Activated T-cell treated with anti-CD3 and anti-CD28 coated beads for 48 hours (primary cell): ENCODE results near the gene CAMK2D.
"Not testable (repeated sequence)": the region's sequence is repeated elsewhere in the genome, so short reads cannot be mapped to it uniquely, and the experiment has no call there.

Source experiments
- DNase-seq: peaks from one replicate; pipeline ENCODE4 v3.0.0-alpha.2; 2020; ENCODE audit warnings: low read depth

The CAMK2D gene

DNA sequence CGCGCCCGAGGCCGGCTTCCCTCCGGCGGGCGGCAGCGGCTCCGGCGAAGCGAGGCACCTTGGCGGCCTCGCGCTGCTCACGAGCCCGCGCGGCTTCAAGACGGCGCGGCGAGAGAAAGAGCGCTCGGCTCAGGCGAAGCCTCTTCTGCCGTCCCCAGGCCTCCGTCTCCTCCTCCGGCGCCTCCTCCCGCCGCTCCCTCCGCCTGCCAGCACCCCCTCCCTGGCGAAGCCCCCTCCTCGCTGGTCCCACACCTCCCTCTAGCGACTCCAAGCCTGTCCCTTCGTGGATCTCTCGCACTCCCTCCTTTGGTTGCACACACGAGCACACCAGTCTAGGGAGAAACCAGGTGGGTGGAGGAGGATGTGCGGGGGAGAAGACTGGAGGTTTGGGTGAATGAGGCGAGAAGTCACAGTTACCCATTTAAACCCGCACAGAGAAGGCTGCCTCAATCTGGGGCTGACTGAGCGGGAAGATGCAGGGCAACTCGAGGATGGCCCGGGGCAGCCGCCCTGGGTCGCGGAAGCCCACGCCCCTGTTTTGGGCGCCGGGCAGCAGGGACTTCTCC, at the start of gene CAMK2D:
Gene CAMK2D (minus strand): TSS at position 119 of the 566 bp plus-strand sequence. CDS start 670 bp downstream, outside the sequence.
- peak; percentile 78 for DNase-seq

DNA sequence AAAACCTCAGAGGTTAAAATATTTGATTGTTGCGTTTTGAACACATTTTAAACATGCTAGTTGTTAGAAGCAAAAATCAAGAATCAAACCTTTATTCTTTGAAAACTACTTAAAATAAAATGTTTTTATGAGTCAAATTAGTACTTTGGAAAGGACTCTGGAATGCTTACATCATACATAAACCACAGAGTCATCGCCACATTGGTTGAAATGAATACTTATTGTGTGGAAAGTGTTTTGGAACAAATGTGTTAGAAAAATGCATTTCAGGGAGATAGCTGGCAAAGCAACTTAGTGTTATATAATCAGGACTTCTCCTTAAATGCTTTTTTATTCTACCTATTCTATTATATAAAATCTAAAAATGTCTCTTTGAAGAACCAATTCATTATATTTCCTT, 49.4 kb upstream of the CAMK2D start:
- DNase-seq: no peak

DNA sequence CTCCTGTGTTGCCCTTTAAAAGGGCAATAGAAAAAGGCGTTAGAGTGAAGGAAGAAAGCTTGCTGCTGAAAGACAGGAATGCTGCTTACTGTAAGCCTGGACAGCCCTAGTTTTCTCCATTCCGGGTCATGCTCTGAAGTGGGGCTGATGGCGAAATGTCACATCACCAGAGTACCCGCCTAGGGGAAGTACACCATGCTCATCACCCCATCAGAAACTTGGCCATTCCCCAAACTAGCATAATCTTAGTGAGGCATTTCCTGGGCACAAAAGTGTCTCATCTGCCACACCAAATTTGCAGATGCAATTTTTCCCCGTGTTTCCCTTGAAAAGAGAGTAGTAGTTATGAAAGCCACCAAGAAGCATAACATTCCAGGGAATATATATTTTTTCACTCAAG, 47.8 kb upstream of the CAMK2D start:
- DNase-seq: no peak

DNA sequence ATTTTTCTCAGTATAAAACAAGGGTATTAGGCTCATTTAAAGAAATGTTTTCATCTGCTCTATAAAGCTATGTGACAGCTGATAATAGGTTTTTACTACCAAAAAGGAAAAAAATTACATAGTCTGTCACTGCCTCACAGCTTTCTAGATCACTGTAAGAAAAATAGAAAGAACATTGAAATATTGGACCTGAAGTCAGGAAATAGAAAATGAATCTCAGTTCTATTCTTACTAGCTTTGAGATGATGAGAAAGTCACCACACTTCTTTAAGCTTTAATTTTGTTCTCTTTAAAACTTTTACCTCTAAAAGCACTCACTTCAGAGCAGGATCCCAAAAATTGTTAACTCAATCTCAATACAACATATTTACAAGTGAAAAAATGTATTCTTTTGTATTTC, 45.3 kb upstream of the CAMK2D start:
- no peak for DNase-seq

DNA sequence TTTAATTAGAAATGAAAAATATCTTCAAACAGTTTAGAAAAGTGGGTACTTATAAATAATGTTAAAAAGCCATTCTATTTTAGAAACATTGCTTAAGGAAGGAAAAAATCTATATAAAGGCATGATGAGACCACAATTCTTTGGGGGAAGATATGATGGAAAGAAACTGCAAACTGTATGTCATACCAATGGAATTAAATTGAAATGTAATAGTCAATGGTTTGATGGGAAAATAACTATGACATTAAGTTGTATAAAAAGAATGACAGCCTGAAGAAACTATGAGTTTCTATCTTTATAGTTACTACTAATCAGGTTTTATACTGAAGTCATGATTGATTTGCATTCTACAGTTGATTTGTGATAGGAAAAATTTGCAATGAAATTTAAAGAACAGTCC, 40.3 kb upstream of the CAMK2D start:
- no peak for DNase-seq

DNA sequence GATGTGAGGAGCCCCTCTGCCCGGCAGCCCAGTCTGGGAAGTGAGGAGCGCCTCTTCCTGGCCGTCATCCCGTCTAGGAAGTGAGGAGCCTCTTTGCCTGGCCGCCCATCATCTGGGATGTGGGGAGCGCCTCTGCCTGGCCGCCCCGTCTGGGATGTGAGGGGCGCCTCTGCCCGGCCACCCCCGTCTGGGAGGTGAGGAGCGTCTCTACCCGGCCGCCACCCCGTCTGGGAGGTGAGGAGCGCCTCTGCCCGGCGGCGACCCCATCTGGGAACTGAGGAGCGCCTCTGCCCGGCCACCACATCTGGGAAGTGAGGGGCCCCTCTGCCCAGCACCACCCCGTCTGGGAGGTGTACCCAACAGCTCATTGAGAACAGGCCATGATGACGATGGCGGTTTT, 34.8 kb upstream of the CAMK2D start:
- not testable (repeated sequence) for DNase-seq

DNA sequence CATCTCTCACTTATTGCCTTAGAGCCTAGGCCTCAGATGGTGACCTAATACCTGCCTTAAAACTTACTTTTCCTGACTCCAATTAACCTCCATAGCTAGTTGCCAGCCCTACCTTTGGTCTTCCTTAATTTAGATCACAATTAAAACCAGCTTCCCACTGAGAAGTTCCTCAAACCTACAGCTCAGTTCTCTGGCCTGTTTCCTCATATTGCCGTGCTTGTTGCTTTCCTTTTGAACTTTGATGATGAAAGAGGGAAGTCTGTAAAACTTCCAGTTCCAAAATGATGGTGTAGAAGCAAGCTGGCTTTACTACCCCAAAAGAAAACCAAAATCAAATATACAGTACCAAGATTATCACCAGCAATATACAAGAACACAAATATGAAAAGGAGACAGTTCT, 28.9 kb upstream of the CAMK2D start:
- no peak for DNase-seq

DNA sequence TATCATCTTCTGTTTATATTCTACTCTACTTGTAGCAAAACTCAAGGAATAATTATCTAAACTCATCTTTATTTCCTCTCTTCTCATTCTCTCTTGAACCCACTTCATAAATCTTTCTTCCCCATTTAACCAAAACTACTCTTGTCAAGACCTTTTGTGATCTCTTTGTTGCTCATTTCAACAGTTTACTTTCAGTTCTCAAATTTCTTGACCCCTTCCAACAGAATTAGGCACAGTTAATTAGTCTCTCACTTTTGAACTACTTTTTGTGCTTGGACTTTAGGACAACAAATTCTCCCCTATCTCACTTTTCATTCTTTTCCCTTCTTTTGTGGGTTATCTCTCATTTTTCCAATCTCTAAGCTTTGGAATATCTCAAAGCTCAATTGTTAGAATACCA, 27.4 kb upstream of the CAMK2D start:
- no peak for DNase-seq

DNA sequence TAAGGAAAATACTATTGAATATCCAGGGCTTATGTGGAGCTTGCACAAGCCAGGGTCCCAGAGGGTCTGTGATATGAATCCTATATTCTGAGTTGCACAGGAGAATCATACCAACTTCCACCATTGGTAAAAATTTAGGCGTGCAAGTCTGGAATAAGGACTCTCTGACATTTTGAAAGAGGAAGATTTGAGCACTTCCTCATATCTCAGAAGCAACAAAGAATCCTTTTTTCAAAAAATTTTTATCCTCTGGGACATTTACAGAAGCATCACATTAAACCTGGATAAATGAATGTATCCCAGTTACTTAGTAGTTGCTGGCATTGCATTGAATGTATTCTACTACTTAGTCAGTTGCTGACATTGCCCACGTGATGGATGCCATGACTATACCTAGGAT, 24.2 kb upstream of the CAMK2D start:
- DNase-seq: no peak

DNA sequence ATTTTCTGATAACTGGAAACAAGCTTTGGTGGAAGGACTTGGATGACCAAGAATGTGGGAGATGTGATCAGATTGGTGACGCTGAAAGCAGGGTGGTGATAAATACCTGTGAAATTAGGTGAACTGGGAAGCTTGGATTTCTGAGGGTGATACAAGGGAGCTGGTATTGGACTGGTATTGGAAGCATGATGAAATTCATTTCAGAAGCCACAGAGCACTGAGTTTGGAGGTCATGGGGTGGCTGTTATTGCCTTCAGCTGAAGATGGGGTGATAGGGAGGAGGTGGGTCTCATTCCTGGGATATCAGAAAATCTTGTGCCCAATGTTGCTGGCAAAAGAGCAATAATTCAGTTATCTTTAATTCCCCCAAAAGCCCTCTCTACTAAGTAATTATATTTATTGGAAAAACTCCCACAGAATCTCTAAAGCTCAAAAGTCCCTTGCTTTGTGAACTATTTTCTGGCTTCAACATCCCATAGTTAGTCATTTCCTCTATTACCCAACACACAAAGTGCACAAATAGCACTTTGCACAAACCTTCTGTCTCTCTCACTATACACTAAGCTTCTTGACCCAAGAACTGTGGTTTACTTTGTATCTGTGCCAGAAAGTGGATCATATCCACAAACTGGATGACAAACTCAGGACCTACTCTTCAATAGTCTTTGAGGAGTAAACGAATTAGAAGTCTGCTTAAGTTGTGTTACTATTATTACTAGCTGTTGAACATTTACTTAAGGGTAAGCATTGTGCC, 23.1 kb upstream of the CAMK2D start:
- no peak for DNase-seq

DNA sequence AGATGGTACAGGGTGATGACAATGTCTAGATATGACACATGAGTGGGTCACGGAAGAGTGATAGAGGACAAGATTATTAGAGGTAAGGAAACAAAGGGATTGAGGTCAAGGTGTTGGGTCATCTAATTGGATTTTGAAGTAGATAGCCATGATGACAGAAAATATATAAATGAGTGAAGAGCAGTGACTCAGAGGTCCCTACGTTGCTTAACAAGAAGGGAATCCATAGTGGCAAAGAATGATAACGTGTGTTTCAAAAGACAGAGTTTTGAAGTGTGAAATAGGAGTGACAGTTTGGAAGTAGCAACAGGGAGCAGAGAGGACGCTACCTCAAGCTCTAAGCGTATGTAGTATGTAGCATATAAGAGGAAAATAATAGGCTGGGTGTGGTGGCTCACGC, 22.2 kb upstream of the CAMK2D start:
- no peak for DNase-seq

DNA sequence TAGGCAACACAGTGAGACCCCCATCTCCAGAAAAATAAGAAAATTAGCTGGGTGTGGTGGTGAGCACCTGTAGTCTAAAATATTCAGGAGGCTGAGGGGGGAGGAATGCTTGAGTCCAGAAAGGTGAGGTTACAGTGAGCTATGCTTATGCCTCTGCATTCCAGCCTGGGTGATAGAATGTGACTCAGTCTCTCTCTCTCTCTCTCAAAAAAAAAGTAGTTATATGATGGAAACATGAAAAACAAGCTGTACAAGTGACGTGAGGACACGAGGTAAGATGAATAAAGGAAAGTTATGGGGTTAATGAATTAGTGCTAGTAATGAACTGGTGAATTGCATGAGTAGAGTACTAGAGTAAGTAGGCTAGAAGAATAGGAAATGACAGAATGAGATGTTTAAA, 21.8 kb upstream of the CAMK2D start:
- no peak for DNase-seq

DNA sequence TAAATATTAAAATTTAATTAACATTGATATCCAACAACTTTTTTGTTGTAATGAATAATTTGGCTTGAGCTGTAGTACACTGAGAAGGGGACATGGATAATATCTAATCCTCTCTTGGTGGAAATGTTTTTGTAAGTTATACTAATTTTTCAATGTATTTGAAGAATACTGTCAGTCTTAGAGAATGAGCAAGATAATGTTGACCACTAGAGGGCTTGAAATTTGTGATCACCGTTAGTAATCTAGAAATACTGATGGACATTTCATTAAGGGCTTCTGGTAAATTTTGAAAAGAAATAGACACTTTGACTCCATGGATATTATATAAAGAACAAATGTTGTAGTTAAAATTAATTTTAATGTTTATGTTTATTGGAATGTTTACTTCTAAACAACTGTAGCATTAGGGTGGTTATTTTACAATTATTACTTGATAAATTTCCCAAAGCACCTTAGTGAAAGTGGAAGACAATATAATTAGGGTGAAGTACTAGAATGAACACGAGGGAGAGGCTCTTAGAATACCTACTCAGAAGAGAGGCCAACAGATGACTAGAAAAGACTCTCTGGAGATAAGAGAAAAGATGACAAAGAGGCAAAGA, 20.0 kb upstream of the CAMK2D start:
- DNase-seq: no peak

DNA sequence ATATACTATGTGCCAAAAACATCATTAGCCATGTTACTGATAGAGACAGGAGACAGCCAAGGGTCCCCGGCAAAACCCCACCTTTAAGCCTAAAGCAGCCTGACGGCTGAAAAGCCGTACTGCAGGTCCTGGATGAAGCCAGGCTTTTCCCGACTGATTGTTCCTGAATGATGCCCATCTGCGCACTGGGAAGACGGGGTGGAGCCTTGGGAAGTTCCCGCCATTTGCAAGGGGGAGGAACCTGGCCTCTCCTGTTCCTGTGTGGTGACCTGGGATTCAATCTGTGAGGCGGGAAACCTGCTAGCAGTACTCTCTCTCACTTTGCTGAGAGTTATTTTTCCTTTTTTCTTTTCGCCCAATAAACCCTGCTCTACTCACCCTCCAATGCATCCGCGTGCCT, 15.1 kb upstream of the CAMK2D start:
- DNase-seq: no peak

DNA sequence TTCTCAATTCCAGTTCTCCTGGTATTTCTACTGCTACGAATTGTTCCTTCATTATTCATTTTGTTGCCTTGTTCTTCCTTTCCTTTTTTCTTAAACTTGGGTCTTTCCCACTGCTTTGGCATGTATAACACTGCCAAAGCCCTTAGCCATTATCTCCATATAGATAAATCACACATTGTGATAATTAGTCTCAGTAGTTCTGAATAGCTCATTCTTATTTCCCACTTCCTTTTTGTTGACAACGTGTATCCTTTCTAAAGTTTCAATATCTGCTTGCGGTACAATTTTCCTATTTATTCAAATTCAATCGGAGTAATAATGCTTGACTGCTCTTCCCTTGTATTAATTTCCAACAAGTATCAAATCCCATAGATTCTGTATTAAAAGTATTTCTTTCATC, 14.5 kb upstream of the CAMK2D start:
- no peak for DNase-seq

DNA sequence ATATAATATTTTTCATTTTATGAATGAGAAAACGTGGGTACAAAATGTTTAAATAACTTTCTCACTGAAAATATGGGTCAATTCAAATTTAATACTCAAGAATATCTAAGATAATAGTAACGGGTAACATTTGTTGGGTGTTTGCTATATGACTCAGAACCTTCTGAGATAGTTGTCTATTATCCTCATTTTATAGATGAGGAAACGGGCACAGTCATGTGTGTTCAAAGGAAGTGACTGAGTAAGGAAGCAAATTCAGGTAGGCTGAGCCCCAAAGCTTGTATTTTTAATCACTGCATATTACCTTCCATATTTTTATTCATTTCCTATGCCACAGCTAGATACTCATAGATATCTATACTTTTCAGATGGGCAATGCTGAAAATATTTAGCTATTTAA, 12.2 kb upstream of the CAMK2D start:
- no peak for DNase-seq

DNA sequence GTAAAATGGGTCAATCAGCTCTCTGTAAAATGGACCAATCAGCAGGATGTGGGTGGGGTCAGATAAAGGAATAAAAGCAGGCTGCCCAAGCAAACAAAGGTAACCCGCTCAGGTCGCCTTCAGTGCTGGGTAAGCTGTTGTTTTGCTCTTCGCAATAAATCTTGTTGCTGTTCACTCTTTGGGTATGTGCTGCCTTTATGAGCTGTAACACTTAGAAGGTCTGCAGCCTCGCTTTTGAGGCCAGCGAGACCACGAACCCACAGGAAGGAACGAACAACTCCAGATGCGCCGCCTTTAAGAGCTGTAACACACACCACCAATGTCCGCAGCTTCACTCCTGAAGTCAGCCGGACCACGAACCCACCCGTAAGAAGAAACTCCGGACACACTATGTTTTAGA, 11.5 kb upstream of the CAMK2D start:
- DNase-seq: no peak

DNA sequence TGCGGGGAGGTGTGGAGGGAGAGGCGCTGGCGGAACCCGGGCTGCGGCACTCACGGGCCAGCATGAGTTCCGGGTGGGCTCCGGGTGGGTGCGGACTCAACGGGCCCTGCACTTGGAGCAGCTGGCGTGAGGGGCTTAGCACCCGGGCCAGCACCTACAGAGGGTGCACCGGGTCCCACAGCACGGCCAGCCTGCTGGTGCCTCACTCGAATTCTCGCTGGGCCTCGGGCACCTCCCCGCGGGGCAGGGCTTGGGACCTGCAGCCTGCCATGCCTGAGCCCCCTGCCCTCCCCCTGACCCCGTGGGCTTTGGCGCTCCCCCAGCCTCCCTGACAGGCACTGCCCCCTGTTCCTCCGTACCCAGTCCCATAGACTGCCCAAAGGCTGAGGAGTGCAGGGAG, 10.8 kb upstream of the CAMK2D start:
- no peak for DNase-seq

DNA sequence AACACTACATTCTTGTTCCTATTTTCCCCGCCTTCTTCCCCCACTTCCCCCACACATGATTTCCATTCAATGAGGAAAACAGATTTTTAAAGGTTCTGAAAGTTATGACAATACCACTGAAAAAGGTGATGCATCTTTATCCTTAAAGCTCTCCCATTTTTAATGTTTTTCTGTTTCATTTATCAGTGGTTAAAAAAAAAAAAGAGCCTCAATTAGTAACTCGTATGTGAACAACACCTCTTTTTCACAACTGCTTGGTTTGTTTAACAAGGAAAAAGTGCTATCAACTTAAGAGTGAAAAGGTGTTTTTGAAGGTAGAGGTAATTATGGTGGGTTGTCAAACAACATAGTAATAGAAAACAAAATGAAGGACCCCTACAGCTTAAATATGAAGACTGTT, 8.2 kb upstream of the CAMK2D start:
- DNase-seq: no peak

DNA sequence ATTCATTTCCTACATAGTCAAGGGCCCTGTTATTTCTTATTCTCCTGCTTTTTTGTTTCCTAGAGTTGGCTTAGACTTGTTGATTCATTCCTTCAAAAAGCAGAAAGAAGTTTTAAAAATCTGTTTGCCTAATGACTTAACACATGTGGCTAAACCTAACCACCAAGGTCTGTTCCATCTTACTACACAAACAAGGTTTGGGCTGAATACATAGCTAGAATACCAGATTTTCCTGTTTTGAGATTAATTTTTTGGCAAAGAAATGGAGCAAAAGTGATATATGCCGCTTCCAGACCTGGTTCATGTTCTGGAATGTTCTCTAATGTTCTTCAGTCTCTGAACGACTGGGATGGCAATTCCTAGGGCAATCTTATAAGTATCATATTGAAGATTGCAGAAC, 7.4 kb upstream of the CAMK2D start:
- no peak for DNase-seq

DNA sequence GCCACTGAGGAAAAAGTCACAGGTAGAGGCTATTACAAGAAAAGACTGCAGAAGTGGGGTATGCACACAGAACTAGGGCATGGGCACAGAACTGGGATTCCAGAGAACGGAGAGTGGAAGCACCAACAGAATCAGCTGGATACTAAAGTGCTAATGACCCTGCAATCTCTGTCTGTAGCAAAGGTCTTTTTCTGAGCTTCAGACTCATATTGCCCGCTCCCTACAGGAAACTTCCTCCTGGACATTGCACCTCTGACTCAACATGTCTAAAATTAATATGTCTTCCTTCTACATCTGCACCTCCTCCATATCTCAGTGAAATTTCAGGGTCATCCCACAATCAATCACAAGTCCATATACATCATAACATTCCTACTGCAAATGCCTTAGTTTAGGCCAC, 5.3 kb upstream of the CAMK2D start:
- no peak for DNase-seq

DNA sequence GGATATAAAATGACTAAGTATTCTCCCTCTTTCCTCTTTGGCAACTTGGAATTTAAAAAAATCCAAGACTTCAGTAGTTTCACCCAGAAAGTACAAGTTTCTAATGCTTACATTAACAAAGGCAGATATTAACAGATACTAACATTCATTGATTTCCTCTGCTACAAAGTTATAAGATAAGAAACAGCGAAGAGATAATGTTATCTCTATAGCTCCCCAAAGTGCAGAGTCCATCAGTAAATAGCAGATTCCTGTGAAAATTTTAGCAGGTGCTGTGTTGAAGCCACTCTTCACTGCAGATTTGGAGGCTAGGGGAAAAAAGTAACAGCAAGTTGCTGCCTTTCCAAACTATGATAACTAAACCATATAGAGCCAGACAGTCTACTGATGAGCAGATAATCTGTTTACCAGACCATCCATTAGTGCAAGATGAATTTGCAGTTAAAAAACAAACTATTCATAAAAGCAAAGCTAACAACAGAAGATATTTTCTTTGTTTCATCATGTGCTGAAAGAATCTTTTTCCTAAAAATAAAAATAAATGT, 3.3 kb upstream of the CAMK2D start:
- DNase-seq: no peak

DNA sequence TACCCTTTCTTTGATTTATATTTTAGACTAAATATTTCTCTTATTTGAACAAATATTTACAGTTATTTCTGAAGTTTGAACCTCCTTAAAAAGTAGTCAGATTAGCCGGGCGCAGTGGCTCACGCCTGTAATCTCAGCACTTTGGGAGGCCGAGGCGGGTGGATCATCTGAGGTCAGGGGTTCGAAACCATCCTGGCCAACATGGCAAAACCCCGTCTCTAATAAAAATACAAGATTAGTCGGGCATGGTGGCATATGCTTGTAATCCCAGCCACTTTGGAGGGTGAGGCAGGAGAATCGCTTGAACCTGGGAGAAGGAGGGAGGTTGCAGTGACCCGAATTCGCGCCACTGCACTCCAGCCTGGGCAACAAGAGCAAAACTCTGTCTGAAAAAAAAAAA, 2.4 kb upstream of the CAMK2D start:
- DNase-seq: not testable (repeated sequence)

DNA sequence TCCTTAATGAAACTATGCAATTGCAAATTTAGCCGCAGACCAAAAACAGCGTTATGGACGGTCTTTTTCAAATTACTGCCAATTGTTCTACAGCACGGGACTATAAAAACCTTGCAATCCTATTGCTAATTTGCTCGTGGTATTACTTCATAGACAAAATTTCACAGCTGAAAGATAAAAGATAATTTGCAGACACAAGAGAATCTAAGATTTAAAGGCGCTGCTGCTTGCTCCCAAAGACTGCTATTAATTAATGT, 1.4 kb upstream of the CAMK2D start:
- DNase-seq: no peak
